ENCODE data around the gene KIAA1217. TPM values are rescaled to one million over a fixed set of nuclear protein-coding genes. Genes with fewer than 3 reads are reported as not detected.

The KIAA1217 gene
- total RNA-seq, 1 experiment from 2014 or later: 171 TPM

- ChIA-PET CTCF (interaction anchor here (0.7 kb wide), 1 partner anchor 226 kb away, joined by 6 read pairs; the partner anchor contains the start of gene KIAA1217), POLR2A (no interaction called here)
- Histone ChIP-seq H3K9me3 (no peaks in the 10 kb centered on the region), H3K4me1 (peaks cover 63% of the 10 kb centered on the region), H3K4me3 (ENCODE audit: low read depth, low read length) (no peak overlapping the region), H3K27me3 (replicated peaks; ENCODE audit: control insufficient read depth, insufficient read depth, low read length) (no peaks in the 10 kb centered on the region), H3K36me3 (ENCODE audit: control insufficient read depth, insufficient read depth, low read length) (peaks cover 3% of the 10 kb centered on the region; the same call in 1 of the 2 replicates)
- BruUV-seq (replicated peaks): no TSS peak
- Mint-ChIP-seq H3K27me3 (ENCODE audit: insufficient read depth, unreplicated experiment) (no peaks in the 10 kb centered on the region), H3K4me1 (ENCODE audit: low read depth, unreplicated experiment) (peaks cover 34% of the 10 kb centered on the region), H3K9me3 (ENCODE audit: unreplicated experiment) (no peaks in the 10 kb centered on the region), H3K4me3 (ENCODE audit: unreplicated experiment) (no peak overlapping the region), H3K36me3 (ENCODE audit: insufficient read depth, unreplicated experiment) (peaks cover 82% of the 10 kb centered on the region), H3K27ac (ENCODE audit: unreplicated experiment) (peak overlapping the region; percentile 93)
- intact Hi-C loops (cut with micrococcal nuclease; ENCODE audit: unreplicated experiment): no loop called here
- DNase-seq: no peak
- no peak for TF ChIP-seq CTCF (IDR thresholded peaks at IDR 0.05; ENCODE audit: insufficient read depth in 1 of 2, low read depth in 1 of 2, low read length in 1 of 2, severe bottlenecking in 1 of 2, unreplicated experiment in 1 of 2)
Measured at GRCh38 chr10:24434961-24435360, 226.0 kb downstream of the KIAA1217 start.

GRCh38 chr10:24435374-24435773, 226.4 kb downstream of the KIAA1217 start:
- POLR2A ChIA-PET: no interaction called here

GRCh38 chr10:24437302-24437701, 228.4 kb downstream of the KIAA1217 start:
- H3K27me3 Mint-ChIP-seq (ENCODE audit: insufficient read depth, unreplicated experiment): no peaks in the 10 kb centered on the region
- peaks cover 53% of the 10 kb centered on the region for H3K4me1 Mint-ChIP-seq (ENCODE audit: low read depth, unreplicated experiment)
- peak overlapping the region; percentile 90 for H3K27ac Mint-ChIP-seq (ENCODE audit: unreplicated experiment)
- no peaks in the 10 kb centered on the region for H3K9me3 Mint-ChIP-seq (ENCODE audit: unreplicated experiment)
- no peaks in the 10 kb centered on the region for H3K27me3 ChIP-seq (replicated peaks; ENCODE audit: control insufficient read depth, insufficient read depth, low read length)
- peaks cover 6% of the 10 kb centered on the region for H3K36me3 ChIP-seq (ENCODE audit: control insufficient read depth, insufficient read depth, low read length)
- no peaks in the 10 kb centered on the region for H3K9me3 ChIP-seq
- no peak for TF ChIP-seq CTCF (IDR thresholded peaks at IDR 0.05; ENCODE audit: insufficient read depth in 1 of 2, low read depth in 1 of 2, low read length in 1 of 2, severe bottlenecking in 1 of 2, unreplicated experiment in 1 of 2)
- peaks cover 77% of the 10 kb centered on the region for H3K4me1 ChIP-seq
- H3K4me3 Mint-ChIP-seq (ENCODE audit: unreplicated experiment): peak overlapping the region; percentile 68
- H3K4me3 ChIP-seq (ENCODE audit: low read depth, low read length): peak overlapping the region; percentile 0; the same call in 1 of the 2 replicates
- ChIA-PET CTCF (interaction anchor here (1.0 kb wide), 1 partner anchor 54 kb away, joined by 3 read pairs; no protein-coding TSS in a partner anchor), POLR2A (interaction anchor here (2.5 kb wide), 1 partner anchor 29 kb away, joined by 6 read pairs; no protein-coding TSS in a partner anchor)
- BruUV-seq (replicated peaks): no TSS peak
- peak; percentile 76 to 77 for DNase-seq
- H3K36me3 Mint-ChIP-seq (ENCODE audit: insufficient read depth, unreplicated experiment): peaks cover 95% of the 10 kb centered on the region
- intact Hi-C loops (cut with micrococcal nuclease; ENCODE audit: unreplicated experiment): loop anchor here (1.0 to 2.0 kb wide), 3 partner anchors 29 to 69 kb away; no protein-coding TSS in a partner anchor

More at GRCh38 chr10:24435374-24435773, 226.4 kb downstream of the KIAA1217 start:
- Histone ChIP-seq H3K36me3 (ENCODE audit: control insufficient read depth, insufficient read depth, low read length) (peaks cover 6% of the 10 kb centered on the region; the same call in 1 of the 2 replicates), H3K9me3 (no peaks in the 10 kb centered on the region), H3K4me3 (ENCODE audit: low read depth, low read length) (no peak overlapping the region), H3K4me1 (peaks cover 67% of the 10 kb centered on the region), H3K27me3 (replicated peaks; ENCODE audit: control insufficient read depth, insufficient read depth, low read length) (no peaks in the 10 kb centered on the region)
- H3K27me3 Mint-ChIP-seq (ENCODE audit: insufficient read depth, unreplicated experiment): no peaks in the 10 kb centered on the region
- CTCF ChIA-PET: interaction anchor here (0.7 kb wide), 1 partner anchor 226 kb away, joined by 6 read pairs; the partner anchor contains the start of gene KIAA1217
- H3K27ac Mint-ChIP-seq (ENCODE audit: unreplicated experiment): peak overlapping the region; percentile 61
- TF ChIP-seq CTCF (IDR thresholded peaks at IDR 0.05; ENCODE audit: insufficient read depth in 1 of 2, low read depth in 1 of 2, low read length in 1 of 2, severe bottlenecking in 1 of 2, unreplicated experiment in 1 of 2): no peak
- peaks cover 38% of the 10 kb centered on the region for H3K4me1 Mint-ChIP-seq (ENCODE audit: low read depth, unreplicated experiment)
- H3K36me3 Mint-ChIP-seq (ENCODE audit: insufficient read depth, unreplicated experiment): peaks cover 86% of the 10 kb centered on the region
- H3K9me3 Mint-ChIP-seq (ENCODE audit: unreplicated experiment): no peaks in the 10 kb centered on the region
- intact Hi-C loops (cut with micrococcal nuclease; ENCODE audit: unreplicated experiment): no loop called here
- no TSS peak for BruUV-seq (replicated peaks)
- DNase-seq: no peak
- H3K4me3 Mint-ChIP-seq (ENCODE audit: unreplicated experiment): peak overlapping the region; percentile 28

Data from Caco-2 (cell line).